HL-60 (cell line): ENCODE results near the gene KAZN.

Experiments used
- DNase-seq, 2 experiments: peaks; one replicate each; pipeline ENCODE4 v3.0.0-alpha.2; 2010 to 2020; ENCODE audit warnings: low read depth in 1 of 2, low spot score in 1 of 2
- H3K27ac ChIP-seq: fragments of 250-450 bp; sonication (Bioruptor Pico); replicated peaks from 2 replicates; pipeline ENCODE4 v1.5.1; 2020; ENCODE audit warnings: mild to moderate bottlenecking, moderate library complexity
- H3K27me3 ChIP-seq: fragments of 250-450 bp; sonication (Bioruptor Pico); 2 replicates; pipeline ENCODE4 v1.5.1; 2021; ENCODE audit warnings: mild to moderate bottlenecking, moderate library complexity; ENCODE audit not compliant: insufficient read depth, poor library complexity, severe bottlenecking
- H3K4me3 ChIP-seq: replicated peaks from 2 replicates; pipeline ENCODE4 v1.5.1; 2011; ENCODE audit warnings: mild to moderate bottlenecking, control low read depth, low read length; ENCODE audit not compliant: insufficient read depth
- CTCF ChIP-seq: IDR thresholded peaks from one replicate; pipeline ENCODE4 v1.5.1; 2011; ENCODE audit warnings: low read length, control low read depth, inconsistent platforms; ENCODE audit not compliant: insufficient read depth
- GABPA ChIP-seq: IDR thresholded peaks from 2 replicates; pipeline ENCODE4 v1.6.1; 2012; ENCODE audit warnings: low read depth
- POLR2AphosphoS5 ChIP-seq: IDR thresholded peaks from 2 replicates; pipeline ENCODE4 v1.6.1; 2012; ENCODE audit warnings: low read depth
- REST ChIP-seq: IDR thresholded peaks from 2 replicates; pipeline ENCODE4 v1.6.1; 2012; ENCODE audit warnings: low read depth; ENCODE audit not compliant: insufficient replicate concordance
- SPI1 ChIP-seq: IDR thresholded peaks from 2 replicates; pipeline ENCODE4 v1.6.1; 2012; ENCODE audit warnings: low read depth, mild to moderate bottlenecking, borderline replicate concordance

The KAZN gene

DNA sequence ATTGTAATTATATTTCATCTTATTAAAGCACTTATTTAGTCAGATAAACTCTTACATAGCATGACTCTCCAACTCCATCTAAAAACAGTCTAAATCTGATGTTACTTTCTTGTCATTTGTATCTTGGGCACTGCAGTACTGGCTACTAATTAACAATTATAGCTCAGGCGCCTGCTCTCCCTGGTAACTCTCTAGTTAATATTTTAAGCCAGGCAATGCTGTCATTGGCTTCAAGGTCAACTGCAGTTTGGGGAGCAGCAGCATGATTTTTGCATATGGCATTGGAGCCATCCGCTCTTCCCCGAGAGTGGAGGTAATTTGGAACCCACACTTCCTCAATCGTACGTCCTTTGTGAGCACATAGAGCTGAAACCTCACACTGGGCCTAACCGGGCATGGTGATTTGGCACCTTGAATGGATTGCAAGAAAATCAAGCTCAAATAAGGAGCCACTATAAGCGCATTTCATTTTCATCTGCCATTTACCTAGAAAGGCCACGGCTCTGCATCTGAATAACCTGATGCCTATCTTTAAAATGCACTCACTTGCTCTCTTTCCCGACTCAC, 187.7 kb downstream of the KAZN start:
- no peak for DNase-seq
- TF ChIP-seq GABPA, result no peak
- no peak for TF ChIP-seq REST
- TF ChIP-seq SPI1, result no peak
- no peak for TF ChIP-seq POLR2AphosphoS5
- TF ChIP-seq CTCF, result no peak
- Histone ChIP-seq H3K27ac (no peak overlapping the region), H3K4me3 (no peak overlapping the region), H3K27me3 (no peaks in the 10 kb centered on the region)

DNA sequence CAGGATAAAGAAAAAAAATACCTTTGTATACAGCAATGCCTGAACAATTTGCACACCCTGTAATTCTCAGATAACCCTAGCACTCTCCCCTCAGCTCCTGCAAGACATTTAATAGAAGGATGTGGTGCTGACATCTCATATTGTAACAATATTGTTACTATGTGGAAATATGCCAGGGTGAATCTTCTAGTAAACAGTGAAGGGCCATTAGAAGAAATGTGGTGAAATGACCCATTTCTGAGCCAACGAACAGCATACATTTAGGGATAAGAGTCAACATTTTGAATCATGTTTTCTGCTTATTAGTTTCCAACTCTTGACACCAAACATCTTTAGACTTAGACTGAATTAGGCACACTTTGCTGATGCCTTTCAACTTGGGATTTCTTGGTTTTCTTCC, 188.2 kb downstream of the KAZN start:
- DNase-seq, result no peak
- no peak for TF ChIP-seq REST
- no peak for TF ChIP-seq POLR2AphosphoS5
- no peak for TF ChIP-seq CTCF
- TF ChIP-seq GABPA, result no peak
- no peak overlapping the region for H3K27ac ChIP-seq
- H3K27me3 ChIP-seq, result no peaks in the 10 kb centered on the region
- no peak overlapping the region for H3K4me3 ChIP-seq

DNA sequence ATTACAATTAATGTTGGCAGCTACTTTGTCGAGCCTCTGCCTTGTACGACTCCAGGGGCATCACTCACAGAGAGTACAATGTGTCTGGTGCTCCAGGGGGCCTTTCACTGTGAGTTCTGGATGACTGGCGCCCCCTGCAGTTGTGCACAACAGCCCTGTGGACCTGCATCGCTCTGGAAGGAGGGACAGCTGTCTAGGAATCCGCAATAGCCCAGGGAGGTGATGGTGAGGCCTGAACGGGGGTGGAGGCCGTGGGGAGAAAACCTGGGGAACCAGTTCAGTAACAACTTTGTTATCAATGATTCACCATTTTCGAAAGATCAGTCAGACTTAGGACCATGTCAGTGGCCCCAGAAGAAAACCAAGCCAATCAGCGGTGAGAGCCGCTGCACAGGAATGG, 189.1 kb downstream of the KAZN start:
- TF ChIP-seq SPI1, result no peak
- TF ChIP-seq CTCF, result no peak
- no peak for TF ChIP-seq GABPA
- Histone ChIP-seq H3K27me3 (no peaks in the 10 kb centered on the region), H3K27ac (no peak overlapping the region), H3K4me3 (no peak overlapping the region)
- no peak for DNase-seq

DNA sequence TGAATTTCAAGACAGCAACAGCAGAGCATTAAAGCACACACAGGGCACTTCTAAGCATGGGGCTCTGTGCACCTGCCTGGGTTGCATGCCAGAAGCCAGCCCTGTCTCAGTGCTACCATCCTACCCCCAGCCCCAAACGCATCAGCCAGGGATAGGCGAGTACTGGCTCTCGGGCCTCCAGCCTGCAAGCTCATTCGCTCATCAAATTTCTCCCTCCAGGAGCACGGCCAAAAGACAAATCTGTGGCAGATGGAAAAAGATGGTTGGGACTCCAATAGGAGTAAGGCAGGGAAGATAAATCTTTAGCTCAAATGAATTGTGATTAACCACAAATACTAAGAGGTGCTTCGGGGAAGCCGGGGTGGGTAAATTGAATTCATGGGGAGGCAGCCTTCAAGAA, 189.6 kb downstream of the KAZN start:
- no peak for DNase-seq
- no peak for TF ChIP-seq GABPA
- no peak overlapping the region for H3K27ac ChIP-seq

More for the DNA sequence above, 189.6 kb downstream of the KAZN start:
- H3K27me3 ChIP-seq, result no peaks in the 10 kb centered on the region
- H3K4me3 ChIP-seq, result no peak overlapping the region
